Measurements from ENCODE around the gene BBS9. TPM values are rescaled to one million over a fixed set of nuclear protein-coding genes. Genes with fewer than 3 reads are reported as not detected.

BBS9 gene
- total RNA-seq, 1 donor from 2014 or later = 28.4 TPM

DNA sequence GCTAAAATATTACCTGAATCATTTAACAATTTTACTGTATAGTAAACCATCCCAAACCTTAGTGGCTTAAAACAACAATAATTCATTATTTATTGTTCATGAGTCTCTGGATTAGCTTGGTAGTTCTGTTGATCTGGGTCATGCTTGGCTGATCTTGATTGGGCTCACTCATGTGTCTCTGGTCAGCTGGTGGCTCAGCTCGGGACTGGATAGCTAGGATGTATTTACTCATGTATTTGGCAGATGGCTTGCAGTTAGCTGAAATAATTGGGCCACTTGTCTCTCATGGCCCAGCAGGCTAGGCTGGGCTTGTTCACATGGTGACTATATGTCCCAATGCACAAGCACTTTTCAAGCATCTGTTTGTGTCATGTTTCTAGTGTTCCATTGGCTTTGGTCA, 262.8 kb downstream of the BBS9 start:
- TF ChIP-seq, protein P1, sequence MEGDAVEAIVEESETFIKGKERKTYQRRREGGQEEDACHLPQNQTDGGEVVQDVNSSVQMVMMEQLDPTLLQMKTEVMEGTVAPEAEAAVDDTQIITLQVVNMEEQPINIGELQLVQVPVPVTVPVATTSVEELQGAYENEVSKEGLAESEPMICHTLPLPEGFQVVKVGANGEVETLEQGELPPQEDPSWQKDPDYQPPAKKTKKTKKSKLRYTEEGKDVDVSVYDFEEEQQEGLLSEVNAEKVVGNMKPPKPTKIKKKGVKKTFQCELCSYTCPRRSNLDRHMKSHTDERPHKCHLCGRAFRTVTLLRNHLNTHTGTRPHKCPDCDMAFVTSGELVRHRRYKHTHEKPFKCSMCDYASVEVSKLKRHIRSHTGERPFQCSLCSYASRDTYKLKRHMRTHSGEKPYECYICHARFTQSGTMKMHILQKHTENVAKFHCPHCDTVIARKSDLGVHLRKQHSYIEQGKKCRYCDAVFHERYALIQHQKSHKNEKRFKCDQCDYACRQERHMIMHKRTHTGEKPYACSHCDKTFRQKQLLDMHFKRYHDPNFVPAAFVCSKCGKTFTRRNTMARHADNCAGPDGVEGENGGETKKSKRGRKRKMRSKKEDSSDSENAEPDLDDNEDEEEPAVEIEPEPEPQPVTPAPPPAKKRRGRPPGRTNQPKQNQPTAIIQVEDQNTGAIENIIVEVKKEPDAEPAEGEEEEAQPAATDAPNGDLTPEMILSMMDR (IDR thresholded peaks at IDR 0.05) = no peak
- intact Hi-C loops (cut with DNase I) = no loop called here
- no peak for DNase-seq
- H3K27ac ChIP-seq = no peak overlapping the region
- H3K4me1 ChIP-seq = no peaks in the 10 kb centered on the region
- no peaks in the 10 kb centered on the region for H3K36me3 ChIP-seq
- no peak overlapping the region for H3K4me3 ChIP-seq
- ATAC-seq = no peak
- no peaks in the 10 kb centered on the region for H3K27me3 ChIP-seq (ENCODE audit: low read depth)
- no peaks in the 10 kb centered on the region for H3K9me3 ChIP-seq

DNA sequence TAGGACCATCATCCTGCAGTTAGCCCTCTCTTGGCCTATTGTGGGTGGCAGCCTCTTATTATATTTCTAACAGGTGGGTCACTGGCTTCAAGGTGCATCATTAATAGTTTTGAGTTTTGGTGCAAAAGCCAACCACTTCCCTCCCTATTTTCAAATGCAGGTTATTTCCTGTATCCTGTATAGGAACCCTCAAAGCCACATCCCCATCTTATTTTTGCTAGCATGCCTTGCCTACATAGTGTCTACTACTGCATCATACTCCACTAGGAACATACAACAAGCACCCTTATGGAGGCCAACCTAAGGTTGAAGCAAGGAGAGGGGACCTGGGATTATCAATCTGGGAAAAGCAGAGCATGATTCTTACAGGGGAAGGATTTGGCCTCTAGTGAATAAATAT, 264.4 kb downstream of the BBS9 start:
- TF ChIP-seq, protein P1 (IDR thresholded peaks at IDR 0.05) = no peak
- no peak overlapping the region for H3K27ac ChIP-seq
- ATAC-seq (no peak), DNase-seq (no peak)
- no peaks in the 10 kb centered on the region for H3K27me3 ChIP-seq (ENCODE audit: low read depth)
- no peaks in the 10 kb centered on the region for H3K9me3 ChIP-seq
- H3K4me1 ChIP-seq = no peaks in the 10 kb centered on the region
- H3K4me3 ChIP-seq = no peak overlapping the region
- no peaks in the 10 kb centered on the region for H3K36me3 ChIP-seq
- intact Hi-C loops (cut with DNase I) = no loop called here

DNA sequence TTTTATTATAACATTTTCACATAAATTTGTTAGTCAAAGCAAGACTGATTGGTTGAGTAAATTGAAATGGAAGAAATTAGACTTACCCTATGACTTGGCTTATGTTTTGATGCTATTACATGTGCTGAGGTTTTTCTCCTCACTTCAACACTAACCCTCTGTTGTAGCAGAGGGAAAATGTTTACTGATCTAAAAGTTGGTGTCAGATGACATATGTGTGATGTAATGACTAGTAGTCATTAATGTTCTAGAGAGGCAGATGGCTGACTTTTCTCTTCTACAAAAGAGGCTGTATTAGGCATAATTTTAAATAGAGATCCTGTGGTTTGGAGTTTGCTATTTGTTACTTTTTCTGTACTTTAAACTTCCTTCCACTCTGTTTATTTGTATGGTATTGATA, 266.0 kb downstream of the BBS9 start:
- no peaks in the 10 kb centered on the region for H3K27me3 ChIP-seq (ENCODE audit: low read depth)
- H3K27ac ChIP-seq = no peak overlapping the region
- no peaks in the 10 kb centered on the region for H3K9me3 ChIP-seq
- H3K4me3 ChIP-seq = no peak overlapping the region
- TF ChIP-seq, protein P1 (IDR thresholded peaks at IDR 0.05) = no peak
- ATAC-seq (no peak), DNase-seq (no peak)
- no peaks in the 10 kb centered on the region for H3K36me3 ChIP-seq
- intact Hi-C loops (cut with DNase I) = no loop called here
- H3K4me1 ChIP-seq = no peaks in the 10 kb centered on the region

DNA sequence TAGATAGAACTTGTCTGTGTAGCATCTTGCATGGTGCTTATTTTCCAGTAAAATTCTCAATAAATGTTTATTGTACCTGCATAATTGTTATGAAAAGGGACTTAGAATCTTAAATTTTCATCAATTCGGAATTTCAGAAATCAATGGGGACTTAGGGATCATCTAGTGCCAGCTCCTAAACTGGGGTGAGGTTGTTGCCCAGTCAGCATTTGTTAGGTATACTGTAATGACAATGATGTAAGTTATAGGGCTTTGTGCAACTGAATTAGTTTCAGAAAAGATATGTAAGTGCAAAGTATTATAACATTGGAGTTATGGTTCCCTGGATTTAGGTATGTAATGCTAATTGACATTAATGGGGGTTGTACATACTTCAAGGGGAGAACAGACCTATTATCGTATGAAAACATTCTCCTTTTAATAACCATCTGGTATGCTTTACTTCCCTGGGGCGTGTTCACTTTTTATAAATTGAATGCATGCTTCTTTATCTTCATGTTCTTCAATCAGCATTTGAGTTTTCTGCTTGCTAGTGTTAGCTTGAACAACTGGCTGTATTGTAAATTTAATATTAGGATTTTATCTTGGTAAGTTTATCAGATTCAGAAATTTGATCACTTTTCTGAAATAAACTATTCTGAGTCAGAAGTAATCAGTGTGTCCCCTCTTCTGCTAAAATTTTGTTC, 270.3 kb downstream of the BBS9 start:
- ATAC-seq = no peak
- H3K4me1 ChIP-seq = no peaks in the 10 kb centered on the region
- H3K9me3 ChIP-seq = peaks cover 5% of the 10 kb centered on the region
- no peak for DNase-seq
- TF ChIP-seq, protein P1 (IDR thresholded peaks at IDR 0.05) = no peak
- no peak overlapping the region for H3K27ac ChIP-seq
- no peaks in the 10 kb centered on the region for H3K36me3 ChIP-seq
- intact Hi-C loops (cut with DNase I) = no loop called here
- H3K27me3 ChIP-seq (ENCODE audit: low read depth) = no peaks in the 10 kb centered on the region
- H3K4me3 ChIP-seq = no peak overlapping the region

DNA sequence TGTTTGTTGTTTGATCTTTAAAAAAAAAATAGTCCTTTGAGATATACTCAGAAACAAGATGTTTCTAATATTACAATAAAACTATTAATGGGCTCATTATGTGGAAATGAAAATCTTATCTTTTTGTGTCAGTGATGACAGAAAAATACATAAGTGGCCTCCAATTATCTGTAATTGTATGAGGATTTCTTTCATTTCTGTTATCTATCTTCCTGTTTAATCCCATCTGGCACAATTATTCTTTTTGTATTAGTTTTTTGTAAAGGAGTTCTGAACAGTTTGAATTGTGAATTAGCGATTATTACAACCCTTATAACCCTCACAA, 270.8 kb downstream of the BBS9 start:
- Histone ChIP-seq H3K27ac (no peak overlapping the region), H3K9me3 (peaks cover 5% of the 10 kb centered on the region), H3K36me3 (no peaks in the 10 kb centered on the region), H3K4me3 (no peak overlapping the region), H3K4me1 (no peaks in the 10 kb centered on the region), H3K27me3 (ENCODE audit: low read depth) (no peaks in the 10 kb centered on the region)
- TF ChIP-seq, protein P1 (IDR thresholded peaks at IDR 0.05) = no peak
- DNase-seq = no peak
- no peak for ATAC-seq
- intact Hi-C loops (cut with DNase I) = no loop called here
